ENCODE data around the gene BCL2L13. TPM values are rescaled to one million over a fixed set of nuclear protein-coding genes. Genes with fewer than 3 reads are reported as not detected.
A peak's percentile ranks its signal among the peaks of the same experiment; 100 is the strongest.

BCL2L13 gene
- polyA plus RNA-seq, 1 experiment, result 64.1 TPM

GRCh38 chr22:17741866-17742526 is 103.4 kb downstream of the BCL2L13 start:
- no peak for DNase-seq (ENCODE audit: low read depth, low spot score)
- Histone ChIP-seq H3K27ac (ENCODE audit: low read depth, low read length) (no peak overlapping the region), H3K9me3 (ENCODE audit: control insufficient read depth, insufficient read depth, low read length) (no peaks in the 10 kb centered on the region; the same call in 1 of the 2 replicates), H3K4me3 (ENCODE audit: low read depth, low read length) (no peak overlapping the region), H3K27me3 (ENCODE audit: control insufficient read depth, insufficient read depth, low read length) (no peaks in the 10 kb centered on the region)
- CTCF ChIA-PET, result interaction anchor here (0.6 to 4.2 kb wide), 37 partner anchors 8 to 337 kb away, joined by 3 to 31 read pairs (median 4); partner anchors contain the start of gene PEX26
- no peak for TF ChIP-seq CTCF (IDR thresholded peaks at IDR 0.05; ENCODE audit: low read depth, low read length)
- POLR2A ChIA-PET, result no interaction called here

GRCh38 chr22:17742527-17742902 is 104.0 kb downstream of the BCL2L13 start:
- peak; percentile 85 for TF ChIP-seq CTCF (IDR thresholded peaks at IDR 0.05; ENCODE audit: low read depth, low read length)
- no peaks in the 10 kb centered on the region; the same call in 1 of the 2 replicates for H3K9me3 ChIP-seq (ENCODE audit: control insufficient read depth, insufficient read depth, low read length)
- CTCF ChIA-PET, result interaction anchor here (0.6 to 4.2 kb wide), 37 partner anchors 8 to 334 kb away, joined by 3 to 31 read pairs (median 4); partner anchors contain the start of gene PEX26
- H3K27me3 ChIP-seq (ENCODE audit: control insufficient read depth, insufficient read depth, low read length), result no peaks in the 10 kb centered on the region
- POLR2A ChIA-PET, result no interaction called here
- no peak overlapping the region for H3K4me3 ChIP-seq (ENCODE audit: low read depth, low read length)
- DNase-seq (ENCODE audit: low read depth, low spot score), result peak; percentile 23
- H3K27ac ChIP-seq (ENCODE audit: low read depth, low read length), result no peak overlapping the region

- DNase-seq (ENCODE audit: low read depth, low spot score), result no peak
- ChIA-PET POLR2A (interaction anchor here (0.6 kb wide), 2 partner anchors 70 to 104 kb away, joined by 4 to 5 read pairs; no protein-coding TSS in a partner anchor), CTCF (interaction anchor here (0.6 to 4.2 kb wide), 12 partner anchors 8 to 332 kb away, joined by 3 to 31 read pairs (median 12); partner anchors contain the start of gene PEX26)
- H3K27ac ChIP-seq (ENCODE audit: low read depth, low read length), result no peak overlapping the region
- H3K9me3 ChIP-seq (ENCODE audit: control insufficient read depth, insufficient read depth, low read length), result no peaks in the 10 kb centered on the region; the same call in 1 of the 2 replicates
- TF ChIP-seq CTCF (IDR thresholded peaks at IDR 0.05; ENCODE audit: low read depth, low read length), result no peak
- H3K4me3 ChIP-seq (ENCODE audit: low read depth, low read length), result no peak overlapping the region
- H3K27me3 ChIP-seq (ENCODE audit: control insufficient read depth, insufficient read depth, low read length), result no peaks in the 10 kb centered on the region
These were observed 105.3 kb downstream of the BCL2L13 start for GRCh38 chr22:17743661-17744411.

GRCh38 chr22:17744430-17744829 is 105.9 kb downstream of the BCL2L13 start:
- ChIA-PET POLR2A (interaction anchor here (0.6 kb wide), 2 partner anchors 71 to 104 kb away, joined by 4 to 5 read pairs; no protein-coding TSS in a partner anchor), CTCF (interaction anchor here (2.2 to 4.2 kb wide), 5 partner anchors 7 to 332 kb away, joined by 7 to 31 read pairs (median 21); partner anchors contain the start of gene PEX26)
- Histone ChIP-seq H3K9me3 (ENCODE audit: control insufficient read depth, insufficient read depth, low read length) (no peaks in the 10 kb centered on the region; the same call in 1 of the 2 replicates), H3K27me3 (ENCODE audit: control insufficient read depth, insufficient read depth, low read length) (no peaks in the 10 kb centered on the region), H3K27ac (ENCODE audit: low read depth, low read length) (no peak overlapping the region), H3K4me3 (ENCODE audit: low read depth, low read length) (no peak overlapping the region)
- DNase-seq (ENCODE audit: low read depth, low spot score), result no peak
- TF ChIP-seq CTCF (IDR thresholded peaks at IDR 0.05; ENCODE audit: low read depth, low read length), result no peak

Data from AG04450 (cell line).